Muscle of leg (tissue), 11 donors: ENCODE data around the gene LCP2. TPM values are rescaled to one million over a fixed set of nuclear protein-coding genes. Genes with fewer than 3 reads are reported as not detected.

Source experiments
- DNase-seq: peaks from one replicate; pipeline ENCODE4 v3.0.0; 2013
- H3K27ac ChIP-seq: one replicate; pipeline ENCODE4 v1.5.1; 2013; ENCODE audit warnings: mild to moderate bottlenecking, low read length, control low read depth
- H3K27me3 ChIP-seq: one replicate; pipeline ENCODE4 v1.6.1; 2013; ENCODE audit warnings: low read length; ENCODE audit not compliant: control insufficient read depth, insufficient read depth
- H3K36me3 ChIP-seq: one replicate; pipeline ENCODE4 v1.6.1; 2013; ENCODE audit warnings: low read length; ENCODE audit not compliant: control insufficient read depth, insufficient read depth
- H3K4me1 ChIP-seq: one replicate; pipeline ENCODE4 v1.6.1; 2013; ENCODE audit warnings: low read length; ENCODE audit not compliant: control insufficient read depth, insufficient read depth
- H3K4me3 ChIP-seq: one replicate; pipeline ENCODE4 v1.5.1; 2013; ENCODE audit warnings: low read length, control low read depth
- H3K9me3 ChIP-seq: replicated peaks from 2 replicates; pipeline ENCODE4 v1.6.1; 2013; ENCODE audit warnings: low read depth, low read length; ENCODE audit not compliant: control insufficient read depth
- WGBS: methylation state at CpG from one replicate; pipeline ENCODE4 v1.1.5; 2013; ENCODE audit warnings: missing lambda C conversion rate; ENCODE audit not compliant: insufficient coverage; 5-methylcytosine and 5-hydroxymethylcytosine counted together
- polyA plus RNA-seq, 8 donors: library from polyadenylated mRNA; unstranded; fragments of 120-200 nt; gene quantifications; one replicate each; pipeline versions ENCODE4 v1.2.1 to v1.2.3, GENCODE V29; 2013; ENCODE audit warnings: inconsistent platforms in 1 of 8, low replicate concordance in 1 of 8; ENCODE audit not compliant: insufficient read length in 8 of 8, insufficient read depth in 1 of 8
- total RNA-seq: library from RNA; stranded (reverse); fragments of 120-200 nt; gene quantifications from one replicate; pipeline ENCODE4 v1.2.4, GENCODE V29; 2013

The LCP2 gene
- total and polyA plus RNA-seq, 9 donors, result 3.9 to 6.4 (median 4.9) TPM

GRCh38 chr5:170317499-170317898 lies 19.9 kb upstream of the LCP2 start:
- Histone ChIP-seq H3K36me3 (no peaks in the 10 kb centered on the region), H3K9me3 (no peaks in the 10 kb centered on the region), H3K4me1 (peaks cover 14% of the 10 kb centered on the region), H3K4me3 (no peak overlapping the region), H3K27me3 (no peaks in the 10 kb centered on the region), H3K27ac (no peak overlapping the region)
- no peak for DNase-seq
- no CpG with 5 or more reads among the region's 3 CpGs for WGBS

GRCh38 chr5:170316937-170317336 lies 19.4 kb upstream of the LCP2 start:
- DNase-seq, result no peak
- Histone ChIP-seq H3K4me1 (peaks cover 17% of the 10 kb centered on the region), H3K36me3 (no peaks in the 10 kb centered on the region), H3K4me3 (no peak overlapping the region), H3K27me3 (peaks cover 1% of the 10 kb centered on the region), H3K9me3 (no peaks in the 10 kb centered on the region), H3K27ac (no peak overlapping the region)
- 94% methylated on average over 2 of the region's 4 CpGs for WGBS

- WGBS, result 0% methylated on average over 3 of the region's 5 CpGs
These were observed 17.6 kb upstream of the LCP2 start for GRCh38 chr5:170315154-170315553.

GRCh38 chr5:170314541-170315095 lies 17.0 kb upstream of the LCP2 start:
- Histone ChIP-seq H3K27me3 (peaks cover 5% of the 10 kb centered on the region), H3K4me1 (peaks cover 32% of the 10 kb centered on the region), H3K36me3 (no peaks in the 10 kb centered on the region), H3K4me3 (no peak overlapping the region), H3K27ac (peak overlapping the region; percentile 52), H3K9me3 (no peaks in the 10 kb centered on the region)
- DNase-seq, result no peak
- WGBS, result no CpG with 5 or more reads among the region's 2 CpGs

More at GRCh38 chr5:170315154-170315553, 17.6 kb upstream of the LCP2 start:
- no peaks in the 10 kb centered on the region for H3K36me3 ChIP-seq
- DNase-seq, result peak; percentile 94
- no peak overlapping the region for H3K27ac ChIP-seq
- peaks cover 29% of the 10 kb centered on the region for H3K4me1 ChIP-seq
- peaks cover 5% of the 10 kb centered on the region for H3K27me3 ChIP-seq
- H3K9me3 ChIP-seq, result no peaks in the 10 kb centered on the region
- no peak overlapping the region for H3K4me3 ChIP-seq

GRCh38 chr5:170313816-170314215 lies 16.2 kb upstream of the LCP2 start:
- no peak for DNase-seq
- H3K27me3 ChIP-seq, result peaks cover 5% of the 10 kb centered on the region
- no CpG with 5 or more reads among the region's 2 CpGs for WGBS
- H3K4me3 ChIP-seq, result no peak overlapping the region
- H3K27ac ChIP-seq, result no peak overlapping the region
- H3K4me1 ChIP-seq, result peaks cover 32% of the 10 kb centered on the region
- no peaks in the 10 kb centered on the region for H3K9me3 ChIP-seq
- H3K36me3 ChIP-seq, result no peaks in the 10 kb centered on the region

GRCh38 chr5:170313344-170313743 lies 15.8 kb upstream of the LCP2 start:
- 77% methylated on average over 2 of the region's 6 CpGs for WGBS
- H3K27ac ChIP-seq, result no peak overlapping the region

GRCh38 chr5:170312666-170313065 lies 15.1 kb upstream of the LCP2 start:
- 67% methylated on average over 1 of the region's 3 CpGs for WGBS
- no peaks in the 10 kb centered on the region for H3K9me3 ChIP-seq
- DNase-seq, result peak; percentile 50
- H3K27ac ChIP-seq, result no peak overlapping the region
- no peaks in the 10 kb centered on the region for H3K36me3 ChIP-seq
- H3K27me3 ChIP-seq, result peaks cover 5% of the 10 kb centered on the region
- H3K4me3 ChIP-seq, result no peak overlapping the region
- peaks cover 35% of the 10 kb centered on the region for H3K4me1 ChIP-seq

More at GRCh38 chr5:170313344-170313743, 15.8 kb upstream of the LCP2 start:
- Histone ChIP-seq H3K4me3 (no peak overlapping the region), H3K9me3 (no peaks in the 10 kb centered on the region), H3K36me3 (no peaks in the 10 kb centered on the region), H3K27me3 (peaks cover 5% of the 10 kb centered on the region), H3K4me1 (peaks cover 32% of the 10 kb centered on the region)
- no peak for DNase-seq

GRCh38 chr5:170312301-170312595 lies 14.7 kb upstream of the LCP2 start:
- Histone ChIP-seq H3K4me1 (peaks cover 36% of the 10 kb centered on the region), H3K27me3 (peaks cover 5% of the 10 kb centered on the region), H3K27ac (no peak overlapping the region), H3K4me3 (no peak overlapping the region), H3K36me3 (no peaks in the 10 kb centered on the region), H3K9me3 (no peaks in the 10 kb centered on the region)
- 98% methylated on average over 5 of the region's 5 CpGs for WGBS
- no peak for DNase-seq

GRCh38 chr5:170311511-170312300 lies 14.1 kb upstream of the LCP2 start:
- H3K9me3 ChIP-seq, result no peaks in the 10 kb centered on the region
- H3K4me3 ChIP-seq, result no peak overlapping the region
- H3K4me1 ChIP-seq, result peaks cover 36% of the 10 kb centered on the region
- no peaks in the 10 kb centered on the region for H3K36me3 ChIP-seq
- WGBS, result 61% methylated on average over 6 of the region's 7 CpGs
- H3K27ac ChIP-seq, result no peak overlapping the region
- DNase-seq, result no peak
- peaks cover 5% of the 10 kb centered on the region for H3K27me3 ChIP-seq

GRCh38 chr5:170310256-170310926 lies 12.8 kb upstream of the LCP2 start:
- H3K36me3 ChIP-seq, result no peaks in the 10 kb centered on the region
- no peak overlapping the region for H3K27ac ChIP-seq
- H3K4me1 ChIP-seq, result peaks cover 40% of the 10 kb centered on the region
- DNase-seq, result peak; percentile 77
- no peak overlapping the region for H3K4me3 ChIP-seq
- WGBS, result 20% methylated on average over 1 of the region's 5 CpGs
- peaks cover 5% of the 10 kb centered on the region for H3K27me3 ChIP-seq
- no peaks in the 10 kb centered on the region for H3K9me3 ChIP-seq
